ENCODE data around the gene RBM23.
"Not testable (repeated sequence)": the region's sequence is repeated elsewhere in the genome, so short reads cannot be mapped to it uniquely, and the experiment has no call there.

The RBM23 gene

GRCh38 chr14:22865424-22866405 is 53.2 kb downstream of the RBM23 start:
- no peak for DNase-seq (ENCODE audit: low read depth, low spot score)

DNA sequence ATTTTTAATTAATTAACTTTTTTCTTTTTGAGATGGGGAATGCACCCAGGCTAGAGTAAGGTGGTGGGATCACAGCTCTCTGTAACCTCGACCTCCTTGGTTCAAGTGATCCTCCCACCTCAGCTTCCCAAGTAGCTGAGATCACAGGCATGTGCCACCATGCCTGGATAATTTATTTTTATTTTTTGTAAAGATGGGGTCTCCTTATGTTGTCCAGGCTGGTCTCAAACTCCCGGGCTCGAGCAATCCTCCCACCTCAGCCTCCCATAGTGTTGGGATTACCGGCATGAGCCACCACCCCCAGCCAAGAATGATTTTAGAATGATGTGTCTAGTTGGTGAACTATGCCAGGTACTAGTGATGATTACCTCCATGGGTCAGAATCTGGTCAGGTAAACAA is 54.0 kb downstream of the RBM23 start:
- no peak for DNase-seq (ENCODE audit: low read depth, low spot score)

- DNase-seq (ENCODE audit: low read depth, low spot score) = no peak
Observed at GRCh38 chr14:22861651-22862050, 57.3 kb downstream of the RBM23 start.

DNA sequence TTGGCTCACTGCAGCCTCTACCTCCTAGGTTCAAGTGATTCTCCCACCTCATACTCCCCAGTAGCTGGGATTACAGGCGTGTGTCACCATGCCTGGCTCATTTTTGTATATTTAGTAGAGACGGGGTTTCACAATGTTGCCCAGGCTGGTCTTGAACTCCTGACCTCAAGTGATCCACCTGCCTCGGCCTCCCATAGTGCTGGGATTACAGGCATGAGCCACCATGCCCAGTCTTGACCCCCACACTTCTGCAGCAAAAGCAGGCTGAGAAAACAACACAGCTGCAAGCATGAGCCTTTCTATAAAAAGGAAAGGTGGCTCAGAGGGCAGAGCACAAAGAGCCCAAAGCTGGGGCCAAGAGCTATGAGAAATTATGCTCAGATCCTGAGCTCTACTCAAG is 58.6 kb downstream of the RBM23 start:
- DNase-seq (ENCODE audit: low read depth, low spot score) = not testable (repeated sequence)

GRCh38 chr14:22856428-22856827 is 62.5 kb downstream of the RBM23 start:
- DNase-seq (ENCODE audit: low read depth, low spot score) = no peak

DNA sequence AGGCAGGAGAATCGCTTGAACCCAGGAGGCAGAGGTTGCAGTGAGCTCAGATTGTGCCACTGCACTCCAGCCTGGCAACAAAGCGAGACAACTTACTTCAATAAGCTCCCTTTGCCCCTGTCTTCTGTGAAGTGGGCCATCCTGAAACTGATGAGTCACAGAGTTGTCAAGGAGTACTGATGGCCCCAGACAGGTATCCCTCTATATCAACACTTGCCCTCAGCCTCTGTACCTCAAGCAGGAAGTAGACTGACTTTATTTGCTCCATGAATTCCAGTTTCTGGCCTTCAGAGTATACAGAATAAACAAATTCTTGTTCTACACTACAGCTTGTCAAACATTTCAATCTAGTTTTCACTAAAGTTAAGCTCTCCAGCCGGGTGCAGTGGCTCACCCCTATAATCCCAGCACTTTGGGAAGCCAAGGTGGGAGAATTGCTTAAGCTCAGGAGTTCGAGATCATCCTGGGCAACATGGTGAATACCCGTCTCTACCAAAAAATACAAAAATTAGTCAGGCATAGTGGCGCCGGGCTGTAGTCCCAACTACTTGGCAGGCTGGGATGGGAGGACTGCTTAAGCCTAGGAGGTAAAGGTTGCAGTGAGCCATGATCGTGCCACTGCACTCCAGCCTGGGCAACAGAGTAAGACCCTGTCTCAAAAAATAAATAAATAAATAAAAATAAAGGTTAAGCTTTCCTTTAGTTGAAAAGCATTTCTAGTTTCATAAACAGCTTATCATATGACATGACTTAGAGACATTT is 63.8 kb downstream of the RBM23 start:
- DNase-seq (ENCODE audit: low read depth, low spot score) = no peak

DNA sequence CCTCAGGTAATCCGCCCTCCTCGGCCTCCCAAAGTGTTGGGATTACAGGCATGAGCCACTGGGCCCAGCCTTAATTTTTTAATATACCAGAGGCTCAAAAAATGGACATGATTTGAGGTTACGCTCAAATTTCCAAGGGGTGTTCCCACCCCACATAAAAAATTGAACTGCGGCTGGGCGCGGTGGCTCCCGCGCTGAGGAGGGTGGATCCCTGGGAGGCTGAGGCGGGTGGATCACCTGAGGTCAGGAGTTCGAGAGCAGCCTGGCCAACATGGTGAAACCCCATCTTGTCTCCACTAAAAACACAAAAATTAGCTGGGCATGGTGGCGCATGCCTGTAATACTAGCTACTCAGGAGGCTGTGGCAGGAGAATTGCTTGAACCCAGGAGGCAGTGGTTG is 64.7 kb downstream of the RBM23 start:
- not testable (repeated sequence) for DNase-seq (ENCODE audit: low read depth, low spot score)

GRCh38 chr14:22852940-22853767 is 65.8 kb downstream of the RBM23 start:
- peak; percentile 71 for DNase-seq (ENCODE audit: low read depth, low spot score)

- DNase-seq (ENCODE audit: low read depth, low spot score) = no peak
Observed at GRCh38 chr14:22852599-22852939, 66.4 kb downstream of the RBM23 start.

GRCh38 chr14:22852178-22852577 is 66.8 kb downstream of the RBM23 start:
- not testable (repeated sequence) for DNase-seq (ENCODE audit: low read depth, low spot score)

- DNase-seq (ENCODE audit: low read depth, low spot score) = no peak
Observed at GRCh38 chr14:22850944-22851764, 67.8 kb downstream of the RBM23 start.

- no peak for DNase-seq (ENCODE audit: low read depth, low spot score)
Observed at GRCh38 chr14:22849212-22849819, 69.6 kb downstream of the RBM23 start.

GRCh38 chr14:22848351-22849164 is 70.4 kb downstream of the RBM23 start:
- DNase-seq (ENCODE audit: low read depth, low spot score) = peak; percentile 93

DNA sequence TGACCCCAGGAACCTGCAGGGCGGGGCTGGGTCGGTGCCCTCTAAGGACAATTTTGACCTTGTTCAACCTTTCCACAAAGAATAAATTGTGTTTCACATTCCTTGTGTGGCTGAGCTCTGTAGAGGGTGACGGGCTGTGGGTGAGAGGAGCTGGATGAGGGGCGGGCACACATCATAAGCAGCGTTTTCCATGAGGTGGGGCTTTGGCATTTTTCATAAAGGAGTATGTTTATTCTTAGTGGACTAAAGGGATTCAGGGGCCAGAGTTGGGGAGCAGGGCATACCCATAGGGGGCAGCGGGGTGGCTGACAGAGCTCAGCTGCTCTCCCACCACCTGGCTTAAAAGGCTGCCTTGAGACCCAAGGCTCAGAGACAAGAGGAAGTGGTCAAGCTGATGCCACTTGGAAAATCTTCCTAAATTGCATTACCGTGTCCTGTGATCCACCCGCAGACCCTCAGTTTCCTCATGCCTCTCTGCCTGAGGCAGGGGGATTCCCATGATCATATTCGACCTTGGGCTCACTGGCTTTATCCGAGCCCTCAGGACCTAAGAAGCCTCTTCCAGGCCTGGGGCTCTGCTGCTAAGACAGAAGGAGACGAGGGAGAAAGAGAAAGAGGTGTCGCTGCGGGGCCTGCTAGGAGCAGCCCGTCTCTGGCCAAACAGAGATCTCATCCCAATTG is 71.1 kb downstream of the RBM23 start:
- DNase-seq (ENCODE audit: low read depth, low spot score) = no peak

GRCh38 chr14:22846811-22847307 is 72.1 kb downstream of the RBM23 start:
- DNase-seq (ENCODE audit: low read depth, low spot score) = no peak

GRCh38 chr14:22845821-22846625 is 72.9 kb downstream of the RBM23 start:
- no peak for DNase-seq (ENCODE audit: low read depth, low spot score)

DNA sequence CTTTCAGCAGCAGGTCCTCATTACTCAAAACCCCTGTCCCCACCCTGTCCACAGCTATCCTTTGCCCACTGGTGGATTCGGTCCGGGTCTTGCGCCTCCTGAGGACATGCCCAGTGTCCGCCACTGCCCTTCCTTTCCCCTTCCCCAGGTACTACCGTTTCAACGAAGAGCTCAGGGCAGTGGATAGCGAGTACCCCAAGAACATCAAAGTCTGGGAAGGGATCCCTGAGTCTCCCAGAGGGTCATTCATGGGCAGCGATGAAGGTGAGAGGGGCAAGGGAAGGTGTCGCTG is 73.9 kb downstream of the RBM23 start:
- no peak for DNase-seq (ENCODE audit: low read depth, low spot score)

Measured in brain pericyte (primary cell).